H1 (cell line): Measurements from ENCODE around the gene LHFPL3. TPM values are rescaled to one million over a fixed set of nuclear protein-coding genes. Genes with fewer than 3 reads are reported as not detected.

ENCODE experiments used
- JUN ChIP-seq: IDR thresholded peaks from 2 replicates; pipeline ENCODE4 v1.6.1; 2011; ENCODE audit warnings: low read depth, mild to moderate bottlenecking, improper control_type of control experiment, low read length
- PHF8 ChIP-seq: fragments of 200-600 bp; sonication (generic); conservative IDR thresholded peaks from 2 replicates; pipeline ENCODE4 v1.7.1; 2012; ENCODE audit warnings: low read depth, mild to moderate bottlenecking, inconsistent platforms, low read length, moderate library complexity
- SIN3A ChIP-seq, 2 experiments: IDR thresholded peaks in 1 of 2; conservative IDR thresholded peaks in 1 of 2; 2 replicates each; pipeline ENCODE4 v1.6.1; 2011 to 2012; ENCODE audit warnings: low read length in 2 of 2, improper control_type of control experiment in 1 of 2, low read depth in 1 of 2, mild to moderate bottlenecking in 1 of 2
- polyA plus RNA-seq, 7 experiments: library from polyadenylated mRNA; depleted of rRNA in 3 of 7; stranded (reverse) in 5 of 7; unstranded in 2 of 7; fragments of >200 nt in 5 of 7; fragments of 200-250 nt in 2 of 7; gene quantifications; 1 replicate in 5 of 7; 2 replicates in 1 of 7; 4 replicates in 1 of 7; pipeline versions ENCODE4 v1.2.1 to v1.2.3, GENCODE V29; 2011 to 2013; ENCODE audit warnings: missing spikeins in 2 of 7, mixed read lengths in 2 of 7
- total RNA-seq: library from RNA; stranded (reverse); fragmentation: NEBNext Ultra II Directional; extraction: Animal tissue kit (Norgen Biotek cat#: 25700); gene quantifications from 2 replicates; pipeline ENCODE4 v1.2.1, GENCODE V29; 2021
- TF ChIP-seq, protein P1 (sequence below): IDR thresholded peaks from 2 replicates; pipeline ENCODE4 v1.6.1; 2012; ENCODE audit warnings: low read length, inconsistent platforms

The LHFPL3 gene
- total and polyA plus RNA-seq, 2 of the 8 experiments (the other 6 are each of a cell fraction or from before 2014, with no cell fraction given), result 0.24 to 0.50 TPM

DNA sequence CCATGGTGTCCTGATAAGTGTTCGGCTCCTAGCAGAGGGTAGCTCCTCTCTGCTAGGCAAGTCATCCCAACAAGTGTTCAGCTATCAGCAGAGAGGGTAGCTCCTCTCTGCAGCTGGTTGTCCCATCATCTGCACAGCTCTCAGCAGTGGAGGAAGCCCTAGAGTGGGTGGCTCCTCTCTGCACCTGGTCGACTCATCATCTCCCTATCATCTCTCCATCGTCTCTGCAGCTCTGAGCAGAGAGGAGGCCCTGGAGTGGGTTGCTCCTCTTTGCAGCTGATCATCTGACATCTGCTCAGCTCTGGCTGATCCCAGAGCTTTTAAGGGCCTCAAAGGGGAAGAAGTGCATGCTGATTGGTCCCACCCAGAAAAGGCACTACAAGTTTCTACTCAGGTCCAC is 485.7 kb downstream of the LHFPL3 start (continued):
- TF ChIP-seq, protein P1, sequence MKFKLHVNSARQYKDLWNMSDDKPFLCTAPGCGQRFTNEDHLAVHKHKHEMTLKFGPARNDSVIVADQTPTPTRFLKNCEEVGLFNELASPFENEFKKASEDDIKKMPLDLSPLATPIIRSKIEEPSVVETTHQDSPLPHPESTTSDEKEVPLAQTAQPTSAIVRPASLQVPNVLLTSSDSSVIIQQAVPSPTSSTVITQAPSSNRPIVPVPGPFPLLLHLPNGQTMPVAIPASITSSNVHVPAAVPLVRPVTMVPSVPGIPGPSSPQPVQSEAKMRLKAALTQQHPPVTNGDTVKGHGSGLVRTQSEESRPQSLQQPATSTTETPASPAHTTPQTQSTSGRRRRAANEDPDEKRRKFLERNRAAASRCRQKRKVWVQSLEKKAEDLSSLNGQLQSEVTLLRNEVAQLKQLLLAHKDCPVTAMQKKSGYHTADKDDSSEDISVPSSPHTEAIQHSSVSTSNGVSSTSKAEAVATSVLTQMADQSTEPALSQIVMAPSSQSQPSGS, result no peak
- TF ChIP-seq PHF8 (no peak), JUN (no peak), SIN3A (conservative IDR thresholded peaks at IDR 0.05 in 1 of 2, IDR thresholded peaks at IDR 0.05 in 1 of 2; ENCODE audit: low read depth in 1 of 2, low read length in 2 of 2) (no peak)
